ENCODE measurements around the gene ZC3H7A.

Gene ZC3H7A

DNA sequence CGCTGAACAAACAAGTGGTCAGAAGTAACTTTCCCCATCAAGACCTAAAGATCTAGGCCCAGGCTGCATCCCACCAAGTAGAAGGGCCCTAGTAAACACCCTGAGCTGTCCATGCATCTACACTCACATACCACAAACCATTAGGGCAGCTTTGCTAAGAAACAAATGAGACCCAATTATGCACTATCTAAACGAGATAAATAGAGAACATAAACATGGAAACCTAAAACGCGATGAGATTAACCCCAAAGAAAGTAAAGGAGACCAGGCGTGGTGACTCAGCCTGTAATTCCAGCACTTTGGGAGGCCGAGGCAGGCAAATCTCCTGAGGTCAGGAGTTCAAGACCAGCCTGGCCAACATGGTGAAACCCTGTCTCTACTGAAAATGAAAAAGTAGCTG lies 60.2 kb downstream of the ZC3H7A start:
- DNase-seq (ENCODE audit: low read depth): no peak

DNA sequence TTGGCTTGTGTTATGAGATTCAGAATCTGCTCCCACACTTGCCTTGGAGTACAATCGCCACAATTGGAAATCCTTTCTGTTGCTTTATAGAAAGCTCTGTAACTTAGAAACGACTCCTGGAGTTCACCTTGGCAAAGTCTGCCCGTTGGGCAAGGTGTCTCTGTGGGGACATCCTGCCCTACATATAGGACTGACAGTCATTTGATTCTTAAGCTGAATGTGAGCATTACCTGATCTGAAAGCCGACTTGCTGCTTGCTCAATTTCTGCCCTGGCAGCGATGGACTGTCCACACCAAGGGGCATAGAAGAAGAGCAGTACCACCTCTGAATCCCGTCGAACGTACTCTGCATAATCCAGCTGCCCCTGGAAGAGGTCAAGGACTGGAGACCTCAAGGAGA lies 61.3 kb downstream of the ZC3H7A start:
- no peak for DNase-seq (ENCODE audit: low read depth)

DNA sequence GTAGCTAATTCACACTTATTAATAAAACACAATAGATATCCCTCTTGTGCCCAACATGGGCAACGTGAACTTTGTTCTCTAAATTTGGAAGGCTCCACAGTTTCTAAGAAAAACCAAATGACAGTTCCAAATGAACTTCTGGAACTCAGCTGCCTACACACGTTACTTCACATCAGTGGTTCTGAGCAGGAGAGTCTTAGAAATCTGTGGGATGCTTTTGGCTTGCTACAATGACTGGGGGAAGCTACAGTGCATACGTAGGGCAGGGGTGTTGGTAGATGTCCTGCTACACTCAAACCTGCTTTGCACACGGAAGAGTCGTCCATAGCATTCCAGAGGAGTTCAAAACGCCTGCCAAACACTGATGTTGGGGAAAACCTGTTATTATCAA lies 62.4 kb downstream of the ZC3H7A start:
- DNase-seq (ENCODE audit: low read depth): no peak

DNA sequence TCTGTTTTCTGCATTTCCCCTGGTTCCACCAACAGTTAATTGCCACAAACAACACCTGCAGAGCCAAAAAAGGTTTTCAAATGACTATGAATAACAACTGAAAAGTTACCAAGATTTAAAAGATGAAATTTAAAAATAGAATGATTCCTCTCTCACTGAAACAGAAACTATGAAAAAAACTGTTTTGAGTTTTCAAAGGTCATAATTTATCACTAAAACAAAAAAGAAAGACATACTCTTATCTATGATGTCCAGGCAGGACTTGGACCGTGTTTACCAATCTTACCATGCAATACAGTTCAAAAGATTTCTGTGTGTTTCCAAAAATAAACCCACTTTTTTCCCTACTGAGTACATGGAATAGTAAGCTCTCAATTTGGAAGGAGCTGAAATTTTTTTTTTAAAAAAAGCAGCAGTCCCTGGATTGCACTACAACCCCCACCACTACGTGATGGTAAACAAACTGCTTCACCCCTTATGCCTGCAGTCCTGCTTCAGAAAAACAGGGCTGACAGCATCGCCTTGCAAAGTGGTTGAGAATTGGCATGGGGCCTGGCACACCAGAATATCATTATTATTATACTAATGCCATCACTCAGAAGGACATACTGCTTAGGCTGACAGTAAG lies 62.9 kb downstream of the ZC3H7A start:
- DNase-seq (ENCODE audit: low read depth): no peak

DNA sequence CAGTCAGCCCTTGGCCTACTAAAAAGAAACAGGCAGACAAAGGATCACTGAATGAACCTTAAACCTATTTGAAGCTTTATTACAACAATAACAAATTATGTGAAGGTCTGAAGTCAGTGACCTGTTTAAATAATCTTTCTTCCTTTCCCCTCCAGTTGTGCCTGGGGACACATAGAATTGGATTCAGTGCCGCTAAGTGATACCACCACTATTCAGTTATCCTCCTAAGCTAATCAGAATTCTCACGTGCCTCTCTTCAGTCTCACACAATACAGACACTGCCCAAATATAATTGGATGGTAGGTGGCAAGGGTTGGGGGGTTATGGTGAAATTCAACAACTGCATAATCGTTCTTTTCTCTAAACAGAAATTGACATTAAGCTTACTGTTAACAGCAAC lies 65.8 kb downstream of the ZC3H7A start:
- DNase-seq (ENCODE audit: low read depth): no peak

DNA sequence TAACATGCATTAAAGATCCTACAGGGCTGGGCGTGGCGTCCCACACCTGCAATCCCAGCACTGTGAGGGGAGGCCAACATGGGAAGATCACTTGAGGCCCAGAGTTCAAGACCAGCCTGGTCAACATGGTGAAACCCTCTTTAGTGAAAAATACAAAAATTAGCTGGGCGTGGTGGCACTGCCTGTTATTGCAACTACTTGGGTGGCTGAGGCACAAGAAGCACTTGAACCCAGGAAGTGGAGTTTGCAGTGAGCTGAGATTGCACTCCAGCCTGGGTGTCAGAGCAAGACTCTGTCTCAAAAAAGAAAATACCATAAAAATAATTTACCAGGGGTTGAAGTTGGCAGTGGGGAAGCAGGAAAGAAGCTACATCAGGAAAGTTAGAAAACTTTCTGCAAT lies 67.3 kb downstream of the ZC3H7A start:
- DNase-seq (ENCODE audit: low read depth): no peak

DNA sequence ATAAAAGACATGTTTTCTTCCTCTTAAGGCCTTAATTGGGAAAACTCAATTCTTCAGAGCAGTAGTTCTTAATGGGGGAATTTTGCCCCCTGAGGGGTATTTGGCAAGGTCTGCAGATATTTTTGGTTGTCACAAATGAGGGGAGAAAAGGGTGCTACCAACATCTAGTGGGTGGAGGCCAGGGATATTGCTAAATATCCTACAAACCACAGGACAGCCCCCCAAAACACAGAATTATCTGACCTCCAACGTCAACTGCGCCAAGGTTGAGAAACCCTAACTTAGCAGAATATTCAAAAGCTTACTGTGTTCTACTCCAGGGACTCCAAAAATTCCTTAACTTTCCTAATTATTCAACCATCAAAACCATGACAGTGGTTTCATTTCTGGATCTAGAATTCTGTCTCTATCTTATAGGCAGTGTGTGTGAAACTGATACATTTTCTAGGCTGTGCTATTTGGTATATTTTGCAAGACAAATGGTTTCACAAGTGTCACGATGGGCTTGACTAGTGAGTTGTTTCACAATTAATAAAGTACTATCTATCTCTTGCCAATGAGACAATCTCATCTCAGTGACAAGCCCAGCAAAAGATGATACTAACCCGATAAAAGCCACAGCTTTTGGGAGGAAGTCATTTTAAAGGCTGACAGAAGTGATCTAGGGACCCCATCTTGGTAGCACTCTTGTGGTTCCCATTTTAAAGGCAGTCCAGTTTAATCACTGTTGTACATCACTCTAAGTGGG lies 69.1 kb downstream of the ZC3H7A start:
- DNase-seq (ENCODE audit: low read depth): peak; percentile 38

- no peak for DNase-seq (ENCODE audit: low read depth)
Observed at GRCh38 chr16:11726008-11726407, 71.0 kb downstream of the ZC3H7A start.

DNA sequence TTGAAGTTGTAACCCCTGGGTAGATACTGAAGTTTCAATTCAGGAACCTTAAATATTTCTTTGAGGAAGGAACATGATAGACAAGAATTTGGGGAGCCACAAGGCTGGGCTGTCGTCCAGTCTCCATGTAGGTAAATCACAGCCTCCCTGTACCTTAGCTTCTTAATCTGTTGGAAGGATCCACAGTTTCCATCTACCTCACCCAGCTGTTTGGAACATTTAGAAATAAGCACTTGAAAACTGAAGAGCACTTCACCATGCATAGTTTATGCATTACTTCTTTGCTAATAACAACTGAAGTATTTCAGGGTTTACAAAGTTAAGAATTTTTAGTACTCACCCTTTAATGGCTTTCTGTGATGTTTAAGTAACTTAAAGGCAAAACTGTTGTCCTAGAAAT lies 71.6 kb downstream of the ZC3H7A start:
- DNase-seq (ENCODE audit: low read depth): no peak

GRCh38 chr16:11722468-11722808 lies 74.6 kb downstream of the ZC3H7A start:
- no peak for DNase-seq (ENCODE audit: low read depth)

GRCh38 chr16:11721781-11722467 lies 75.1 kb downstream of the ZC3H7A start:
- no peak for DNase-seq (ENCODE audit: low read depth)

DNA sequence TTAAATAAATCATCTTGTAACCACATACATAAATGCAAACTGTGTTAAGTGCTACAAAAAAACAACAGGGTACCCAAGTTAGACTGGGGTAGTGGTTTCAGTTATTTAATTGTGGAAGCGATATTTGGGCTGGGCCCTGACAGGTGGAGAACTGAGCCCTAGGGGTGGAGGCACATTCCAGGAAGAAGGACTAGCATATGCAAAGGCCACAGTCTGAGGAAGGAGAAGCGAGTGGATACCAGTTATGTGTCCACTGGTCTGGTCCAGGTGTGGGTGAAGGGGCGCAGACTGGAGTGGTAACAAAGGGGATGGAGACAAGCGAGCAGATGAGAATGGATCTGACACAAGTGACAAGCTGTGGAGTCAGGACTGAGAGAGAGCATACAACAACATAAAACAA lies 77.3 kb downstream of the ZC3H7A start:
- no peak for DNase-seq (ENCODE audit: low read depth)

DNA sequence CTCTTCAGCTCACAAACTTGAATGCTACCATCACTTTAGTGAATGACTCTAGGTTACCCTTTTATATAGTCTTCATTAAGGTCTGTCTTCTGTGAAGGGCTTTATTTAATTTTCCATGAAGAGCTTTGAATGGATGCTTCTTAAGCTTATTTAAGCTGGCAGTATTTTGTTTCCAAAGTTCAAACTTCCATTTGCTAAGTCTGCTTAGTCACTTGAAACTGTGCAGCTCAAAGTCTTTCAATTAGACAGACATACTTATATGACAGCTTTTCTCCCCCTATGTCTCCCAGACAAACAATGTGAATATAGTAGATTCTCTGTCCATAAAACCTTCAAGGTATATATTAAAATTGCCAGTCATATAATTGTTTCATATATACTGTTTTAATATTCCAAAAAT lies 77.9 kb downstream of the ZC3H7A start:
- DNase-seq (ENCODE audit: low read depth): no peak

GRCh38 chr16:11717811-11718210 lies 79.2 kb downstream of the ZC3H7A start:
- DNase-seq (ENCODE audit: low read depth): no peak

DNA sequence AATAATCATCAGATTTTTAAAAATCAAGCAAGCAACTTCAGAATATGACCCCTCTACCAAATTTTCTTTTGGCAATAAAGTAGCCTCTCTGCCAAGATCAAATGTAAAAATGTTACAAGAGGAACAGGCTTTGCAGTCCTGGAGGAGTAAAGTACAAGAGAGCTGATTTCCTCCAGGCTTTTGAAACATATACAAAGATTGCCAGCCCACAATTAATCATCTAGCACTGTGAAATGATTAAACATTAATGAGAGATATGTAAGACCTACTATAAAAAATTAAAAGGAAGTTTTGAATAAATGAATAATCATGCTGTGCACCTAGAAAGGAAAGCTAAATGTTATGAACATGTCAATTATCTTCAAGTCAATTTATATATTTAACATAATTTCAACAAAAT lies 80.7 kb downstream of the ZC3H7A start:
- no peak for DNase-seq (ENCODE audit: low read depth)

DNA sequence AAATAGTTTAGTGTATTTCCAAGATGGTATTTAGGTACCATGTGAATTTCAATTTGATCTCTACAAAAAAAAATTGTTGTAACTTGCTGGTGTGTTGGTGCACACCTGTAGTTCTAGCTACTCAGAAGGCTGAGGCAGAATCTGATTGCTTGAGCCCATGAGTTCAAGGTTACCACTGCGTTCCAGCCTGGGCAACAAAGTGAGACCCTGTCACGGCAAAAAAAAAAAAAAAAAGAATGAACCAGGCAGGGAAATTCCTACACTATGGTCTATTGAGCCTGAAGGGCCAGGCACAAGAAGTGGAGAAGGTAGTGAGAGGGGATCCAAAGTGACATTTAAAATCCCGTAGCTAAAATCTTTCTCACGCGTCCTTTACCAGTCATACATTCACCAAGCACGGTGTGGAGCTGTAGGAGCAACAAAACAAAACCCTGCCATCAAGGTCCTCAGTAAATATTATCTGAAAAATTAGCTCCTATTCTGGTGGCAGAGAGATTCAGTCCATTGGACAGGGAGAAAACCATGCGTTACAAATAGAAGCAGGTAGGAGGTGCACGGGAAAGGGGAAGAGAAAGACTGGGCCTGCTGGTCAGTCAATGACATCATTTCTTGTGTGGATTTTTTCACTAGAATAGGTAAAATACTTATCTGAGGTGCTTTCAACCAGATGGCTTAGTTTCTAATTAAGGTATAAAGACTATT lies 81.7 kb downstream of the ZC3H7A start:
- no peak for DNase-seq (ENCODE audit: low read depth)

GRCh38 chr16:11712122-11712521 lies 84.9 kb downstream of the ZC3H7A start:
- DNase-seq (ENCODE audit: low read depth): no peak

DNA sequence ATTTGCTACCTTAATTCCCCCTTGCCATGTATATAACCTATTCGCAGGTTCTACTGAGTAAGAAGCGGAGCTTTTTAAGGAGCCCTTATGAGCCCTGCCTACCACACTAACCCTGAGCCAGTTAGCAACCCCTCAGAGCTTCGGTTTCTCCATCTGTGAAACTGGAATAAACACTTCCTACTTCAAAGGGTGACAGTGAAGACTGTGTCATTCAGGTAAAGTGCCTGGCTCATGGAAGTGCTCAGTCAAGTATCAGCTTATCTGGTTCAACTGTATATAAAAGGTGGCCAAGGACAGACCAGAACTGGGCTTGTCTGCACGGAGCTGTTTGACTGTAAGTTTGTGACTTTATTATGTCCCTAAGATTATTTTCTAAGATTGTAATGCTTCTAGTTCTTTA lies 85.4 kb downstream of the ZC3H7A start:
- DNase-seq (ENCODE audit: low read depth): no peak

DNA sequence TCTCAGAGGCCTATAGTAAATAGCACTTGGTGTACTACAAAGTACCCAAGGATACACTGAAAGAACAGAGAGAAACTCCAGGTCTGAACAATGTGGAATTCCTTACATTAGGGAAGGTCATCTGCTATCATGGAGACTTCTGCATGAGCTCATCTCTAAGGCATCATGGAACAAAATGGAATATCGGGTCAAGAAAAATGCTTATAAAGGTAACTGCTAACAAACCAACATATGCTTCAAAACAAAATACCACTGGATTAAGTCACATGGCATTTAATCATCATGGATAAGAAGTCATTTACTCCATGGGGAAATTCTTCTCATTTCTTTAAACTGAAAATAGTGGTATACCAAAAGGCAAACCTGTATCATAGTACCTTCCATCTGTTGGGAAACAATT lies 88.6 kb downstream of the ZC3H7A start:
- no peak for DNase-seq (ENCODE audit: low read depth)

GRCh38 chr16:11707679-11708197 lies 89.3 kb downstream of the ZC3H7A start:
- DNase-seq (ENCODE audit: low read depth): no peak

- DNase-seq (ENCODE audit: low read depth): no peak
Observed at GRCh38 chr16:11706180-11706742, 90.8 kb downstream of the ZC3H7A start.

GRCh38 chr16:11705311-11706025 lies 91.6 kb downstream of the ZC3H7A start:
- DNase-seq (ENCODE audit: low read depth): no peak

Measured in CMK (cell line).